NCI-H524 treated with DMSO at 0.1 percent for 48 hours (cell line): Measurements from ENCODE around the gene GSDME.

ENCODE experiments used
- DNase-seq: peaks from one replicate; lab custom pipeline; 2025; lab: John Stamatoyannopoulos, UW

Gene GSDME

DNA sequence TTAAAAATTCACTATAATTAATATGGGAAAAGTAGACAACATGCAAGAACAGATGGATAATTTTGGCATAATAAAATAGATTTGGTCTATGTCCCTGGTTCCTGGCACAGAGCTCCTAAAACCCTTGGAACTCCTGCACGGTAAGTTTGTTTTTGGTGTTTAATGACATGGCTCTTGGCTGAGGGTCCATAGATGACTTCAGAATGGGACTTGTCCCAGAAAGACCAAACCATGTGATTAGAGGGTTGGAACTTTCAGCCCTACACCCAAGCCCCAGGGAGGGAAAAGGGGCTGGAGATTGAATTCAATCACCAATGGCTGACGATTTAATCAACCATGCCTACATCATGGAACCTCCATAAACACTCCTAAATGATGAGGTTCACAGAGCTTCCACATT lies 12.6 kb upstream of the GSDME start:
- no peak for DNase-seq

DNA sequence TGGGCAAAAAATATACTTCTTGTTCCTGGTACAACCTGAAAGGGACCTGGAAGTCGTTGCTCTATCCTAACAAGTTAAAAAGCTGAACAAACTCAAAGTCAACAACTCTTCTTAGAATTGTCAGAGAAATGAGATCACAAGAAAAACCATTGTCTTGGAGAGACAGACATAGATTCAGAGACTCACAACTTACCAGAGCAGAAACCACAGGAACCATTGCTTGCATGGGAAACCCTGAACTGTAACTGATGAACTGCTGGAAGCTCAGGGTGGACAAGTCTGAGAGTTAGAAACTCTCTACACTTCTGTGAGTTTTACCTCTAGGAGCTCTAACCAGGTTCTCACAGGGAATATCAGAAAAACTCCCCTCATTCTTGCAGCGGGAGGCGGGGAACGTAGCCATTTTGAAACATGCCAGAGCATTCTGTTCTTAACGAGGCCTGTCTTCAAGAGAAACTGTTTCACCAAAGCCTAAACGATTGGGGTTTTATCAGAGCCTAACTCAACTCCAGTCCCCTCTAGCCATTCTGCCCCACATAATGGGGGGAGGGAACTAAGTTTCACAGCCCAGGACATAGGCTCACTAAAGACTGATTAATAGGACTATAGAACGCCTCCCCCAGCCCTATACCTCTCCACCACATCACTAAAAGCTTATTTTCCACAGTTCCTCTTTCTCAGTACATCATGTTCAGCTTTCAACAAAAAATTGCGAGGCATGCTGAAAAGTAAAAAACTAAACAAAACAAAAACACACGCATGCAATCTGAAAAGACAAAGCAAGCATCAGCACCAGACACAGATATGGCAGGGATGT lies 12.0 kb upstream of the GSDME start:
- DNase-seq = no peak

DNA sequence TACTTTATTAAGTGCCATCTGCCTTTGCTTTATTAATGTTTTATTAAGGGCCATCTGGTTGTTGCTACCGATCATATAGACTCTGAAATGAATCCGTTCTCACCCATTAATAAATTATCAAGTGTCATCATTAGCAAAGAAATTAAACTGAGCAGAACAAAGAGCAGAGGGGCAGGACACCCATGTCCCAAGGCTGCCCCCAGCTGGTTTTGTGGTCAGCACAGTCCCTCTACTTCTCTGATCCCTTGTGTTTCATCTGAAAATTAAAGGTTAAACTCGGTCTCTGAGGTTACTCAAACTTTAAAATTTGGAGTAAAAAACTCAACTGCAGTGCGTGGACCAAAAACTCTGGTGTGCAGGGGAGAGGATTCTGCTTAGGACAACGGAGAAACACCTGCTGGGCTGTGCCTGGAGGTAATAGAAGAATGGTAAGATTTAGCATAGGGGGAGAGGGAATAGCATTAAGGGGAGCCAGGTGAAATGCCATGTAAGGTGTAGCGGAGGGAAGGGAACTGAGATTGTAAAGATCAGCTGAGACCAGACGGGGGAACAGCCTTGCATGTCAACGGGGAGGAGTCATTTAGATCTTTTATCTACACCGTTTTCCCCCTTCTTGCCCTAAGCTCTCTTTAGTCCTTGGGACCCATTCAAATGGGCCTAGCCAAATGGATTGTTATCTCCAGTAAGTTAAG lies 10.8 kb upstream of the GSDME start:
- no peak for DNase-seq

DNA sequence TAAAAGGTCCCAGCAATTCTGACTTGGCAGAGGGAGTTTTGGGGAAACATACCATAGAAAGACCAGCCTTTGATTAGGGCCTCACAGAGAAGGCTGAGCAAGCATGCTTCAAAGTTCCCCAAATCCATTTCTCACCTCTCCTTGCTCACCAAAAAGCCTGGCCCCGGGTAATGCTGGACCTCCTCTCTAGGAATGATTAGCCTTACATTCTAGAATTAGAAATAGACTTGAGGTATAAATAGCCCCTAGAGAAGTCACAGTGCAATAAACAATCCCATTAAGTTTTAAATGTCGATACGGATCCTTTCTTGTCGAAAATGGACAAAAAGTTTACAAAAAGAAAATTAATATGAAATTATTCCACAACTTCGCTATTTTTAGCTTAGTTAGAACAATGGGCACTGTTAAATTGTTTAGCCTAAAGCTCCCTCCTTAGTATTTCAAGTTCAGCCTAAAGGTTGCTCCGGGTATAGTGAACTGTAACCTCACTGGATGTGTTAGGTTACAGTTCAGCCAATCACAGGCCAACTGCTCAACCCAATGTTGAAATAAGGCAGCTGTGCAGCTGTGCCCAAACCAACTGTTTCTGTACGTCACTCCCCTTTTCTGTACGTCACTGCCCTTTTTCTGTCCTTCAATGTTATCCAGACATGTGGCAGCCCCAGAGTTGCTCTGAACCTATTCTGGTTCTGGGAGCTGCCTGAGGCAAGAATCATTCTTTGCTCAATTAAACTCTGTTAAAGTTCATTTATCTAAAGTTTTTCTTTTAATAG lies 7.9 kb upstream of the GSDME start:
- no peak for DNase-seq

DNA sequence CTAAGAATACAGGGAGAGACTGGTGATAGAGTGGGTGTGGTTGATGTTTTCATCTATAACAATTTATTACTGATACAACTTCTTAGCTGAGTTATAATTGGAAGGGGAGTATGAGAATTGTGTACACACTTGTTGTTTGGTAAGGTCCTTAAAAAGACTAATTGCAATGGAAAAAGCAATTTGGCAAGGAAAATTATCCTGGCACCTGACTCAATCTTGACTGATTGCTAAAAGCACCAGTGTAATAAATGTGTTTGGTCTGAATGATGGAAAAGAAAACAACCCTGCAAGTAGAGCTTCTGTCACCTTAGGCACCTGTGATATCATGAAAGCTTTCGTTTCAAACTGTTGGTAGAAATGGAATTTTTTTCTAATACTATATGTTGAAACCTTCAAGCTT lies 6.7 kb upstream of the GSDME start:
- DNase-seq = no peak

DNA sequence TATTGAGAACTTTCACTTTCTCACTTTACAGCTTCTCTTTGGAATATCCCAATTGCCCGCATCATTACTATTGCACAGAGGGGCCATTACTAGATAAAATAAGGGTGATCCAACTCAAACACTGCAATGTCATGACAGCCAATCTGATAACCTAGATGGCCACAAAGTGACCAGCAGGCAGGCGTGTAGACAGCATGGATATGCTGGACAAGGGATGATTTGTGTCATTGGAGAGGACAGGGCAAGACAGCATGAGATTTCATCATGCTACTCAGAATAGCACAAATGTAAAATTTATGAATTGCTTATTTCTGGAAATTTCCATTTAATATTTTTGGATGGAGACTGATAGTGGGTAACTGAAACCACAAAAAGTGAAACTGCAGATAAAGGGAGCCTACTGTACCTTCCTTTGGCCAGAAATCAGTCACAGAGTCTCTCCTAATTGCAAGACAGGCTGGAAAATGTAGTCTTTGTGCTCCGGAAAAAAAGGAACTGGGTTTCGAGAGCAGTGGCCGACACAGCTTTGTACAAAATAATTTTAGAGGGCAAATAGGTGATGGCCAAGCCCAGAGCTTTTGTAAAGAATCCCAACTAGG lies 6.1 kb upstream of the GSDME start:
- no peak for DNase-seq

DNA sequence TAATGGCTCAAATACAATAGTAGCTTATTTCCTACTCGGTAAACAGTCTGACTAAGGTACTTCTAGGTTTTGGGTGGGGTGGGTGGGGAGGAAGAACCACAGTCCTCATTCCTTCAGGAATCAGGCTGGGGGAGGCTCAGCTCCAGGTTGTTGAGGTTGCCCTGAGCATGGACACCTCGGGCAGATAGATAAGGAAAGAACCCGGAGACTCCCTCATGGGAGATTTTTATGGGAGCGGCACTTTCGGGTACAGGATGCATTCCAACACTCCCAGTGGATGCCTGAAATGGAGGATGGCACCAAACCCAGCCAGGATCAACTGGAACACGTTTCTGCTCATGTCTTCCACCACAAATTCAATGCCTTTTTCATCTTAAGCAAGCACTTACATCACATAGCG lies 5.5 kb upstream of the GSDME start:
- DNase-seq = no peak

DNA sequence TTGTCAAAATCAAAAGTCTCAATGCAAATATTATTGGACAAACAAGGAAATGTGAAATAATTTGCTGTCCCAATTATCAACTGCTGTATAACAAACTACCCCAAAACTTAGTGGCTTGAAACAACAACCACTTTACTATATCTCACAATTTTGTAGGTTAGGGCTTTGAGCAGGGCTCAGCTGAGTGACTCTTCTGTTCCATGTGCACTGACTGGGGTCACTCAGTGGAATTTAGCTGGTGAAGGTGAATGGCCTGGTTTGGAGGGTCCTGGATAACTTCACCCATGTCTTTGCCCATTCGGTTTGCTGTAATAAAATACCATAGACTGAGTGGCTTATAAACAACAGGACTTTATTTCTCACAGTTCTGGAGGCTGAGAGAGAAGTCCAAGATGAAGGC lies 3.7 kb upstream of the GSDME start:
- DNase-seq = no peak

DNA sequence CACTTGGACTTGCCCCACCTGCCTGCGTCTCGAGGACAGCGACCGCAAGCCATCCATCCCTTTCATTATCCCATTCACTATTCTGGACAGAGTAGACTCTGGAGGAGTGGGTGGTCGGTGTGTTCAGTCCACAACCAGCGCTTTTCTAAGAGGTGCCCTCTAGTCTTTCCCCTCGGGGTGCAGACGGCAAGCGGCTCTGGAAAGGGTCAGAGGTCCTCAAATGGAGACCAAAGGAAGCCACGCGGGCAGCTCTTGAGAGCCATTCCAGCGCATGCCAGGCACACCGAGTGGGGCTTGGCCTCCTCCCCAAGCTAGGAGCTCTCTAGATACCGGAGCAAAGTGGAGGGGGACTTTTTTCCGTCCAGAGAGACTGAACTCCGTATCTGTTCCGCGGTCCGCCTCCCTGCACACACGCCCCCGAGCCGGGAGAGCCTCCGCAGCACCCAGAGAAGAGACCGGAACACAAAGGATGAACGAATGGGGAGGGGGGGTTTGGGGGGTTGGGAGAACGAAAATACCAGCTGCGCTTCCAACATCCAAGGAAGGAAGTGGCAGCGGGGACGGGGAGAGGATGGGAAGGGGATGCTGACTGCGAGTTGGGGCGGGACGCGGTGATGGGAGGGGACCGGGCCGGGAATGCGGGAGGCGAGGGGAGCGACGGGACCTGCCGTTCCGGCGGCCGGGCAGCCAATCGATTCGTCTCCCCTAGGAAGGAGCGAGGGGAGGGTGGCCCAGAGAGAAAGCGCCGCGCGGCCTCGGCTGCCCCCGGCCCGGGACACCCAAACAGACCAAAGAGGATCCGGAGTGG lies 515 bp downstream of the GSDME start:
- no peak for DNase-seq

DNA sequence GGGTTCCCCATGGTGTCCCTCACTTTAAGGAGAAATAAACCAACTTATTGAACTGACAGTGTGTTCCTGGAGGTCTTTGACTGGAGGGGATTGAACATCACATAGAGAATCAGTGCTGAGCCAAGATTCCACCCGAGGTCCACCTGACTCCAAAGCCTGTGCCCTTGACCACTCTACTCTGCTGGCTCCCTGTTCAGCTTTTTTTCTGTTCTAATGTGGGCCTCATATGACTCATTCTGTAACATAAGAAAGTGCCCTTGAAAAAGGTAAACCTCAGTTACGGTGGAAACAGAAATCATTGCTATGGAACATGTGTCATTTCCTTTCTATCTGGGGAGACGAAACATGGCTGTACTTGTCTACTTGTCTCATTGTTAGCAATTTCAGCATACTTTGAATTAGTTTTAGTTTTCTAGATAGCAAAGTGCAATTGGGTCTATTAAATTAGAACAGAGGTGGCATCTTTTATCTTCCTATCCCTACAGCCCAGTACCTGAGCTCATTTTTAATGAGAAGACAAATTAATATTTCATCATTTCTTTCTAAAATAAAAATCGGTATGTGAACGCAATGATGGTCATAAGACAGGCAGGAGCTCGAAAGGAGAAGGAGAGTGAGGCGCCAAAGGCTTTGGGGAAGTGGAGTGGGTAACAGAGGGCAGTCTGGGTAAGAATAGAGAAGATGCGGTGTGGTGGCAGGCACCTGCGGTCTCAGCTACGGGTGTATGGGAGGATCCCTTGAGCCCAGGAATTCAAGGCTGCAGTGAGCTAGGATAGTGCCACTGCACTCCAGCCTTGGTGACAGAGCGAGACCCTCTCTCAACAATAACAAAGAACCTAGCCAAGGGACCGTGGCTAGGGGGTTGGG lies 1.5 kb downstream of the GSDME start:
- DNase-seq = no peak

DNA sequence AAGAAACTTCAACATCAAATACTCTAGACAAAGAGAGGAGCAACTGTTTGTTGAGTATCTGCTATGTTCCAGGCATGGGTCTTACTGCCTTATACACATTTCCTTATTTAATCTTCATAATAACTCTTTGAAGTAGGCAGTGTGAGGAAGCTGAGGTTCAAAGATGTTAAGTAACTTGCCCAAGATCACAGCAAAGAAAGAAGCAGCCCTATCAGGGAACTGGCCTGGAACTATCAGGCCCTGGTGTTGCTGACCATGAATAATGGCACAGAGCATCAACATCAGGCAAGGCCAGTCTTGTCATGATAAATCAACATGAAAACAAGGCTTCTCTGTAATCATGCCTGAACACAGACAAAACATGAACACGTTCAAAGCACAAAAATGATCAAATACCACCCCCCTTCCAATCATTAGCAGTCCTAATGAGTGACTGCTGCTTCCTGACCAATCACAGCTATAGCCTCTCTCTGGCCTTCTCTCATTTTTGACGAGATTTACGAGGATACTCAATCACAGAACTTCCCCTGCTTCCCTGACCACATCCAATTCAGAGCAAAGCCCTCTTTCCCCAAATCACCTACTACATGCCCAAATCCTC lies 2.3 kb downstream of the GSDME start:
- DNase-seq = no peak

DNA sequence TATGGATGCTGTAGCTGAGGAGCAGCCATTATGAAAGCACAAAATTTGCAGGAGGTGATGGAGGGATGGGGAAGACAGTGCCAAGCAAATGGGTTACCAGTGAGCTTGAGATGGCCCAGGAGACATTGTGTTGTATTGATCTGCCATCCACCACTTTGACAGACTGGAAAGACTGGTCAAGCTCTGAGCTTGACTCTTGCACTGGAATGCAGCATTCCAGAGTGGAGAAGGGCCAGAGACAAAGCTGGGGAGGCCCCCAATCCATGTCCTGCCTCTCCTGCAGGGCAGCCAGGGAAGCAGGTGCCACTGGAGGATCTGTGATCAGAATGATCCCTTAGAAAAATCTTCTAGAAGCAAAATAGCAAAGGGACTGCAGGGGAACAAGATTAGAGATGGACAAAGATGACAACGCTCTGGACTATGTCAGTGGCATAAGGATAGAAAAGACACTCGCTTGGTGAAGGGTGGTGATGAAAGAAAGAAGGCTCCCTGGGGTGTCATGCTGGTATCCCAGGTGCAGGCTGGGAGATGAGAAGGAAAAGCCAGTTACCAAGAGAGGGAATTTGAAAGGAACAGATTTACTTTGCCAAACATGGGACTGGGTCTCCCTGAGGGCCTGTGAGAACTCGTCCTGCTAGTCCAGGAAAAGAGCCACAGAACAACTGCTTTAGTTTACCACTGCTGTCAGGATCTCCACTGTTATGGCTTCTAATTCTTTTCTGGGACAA lies 5.0 kb downstream of the GSDME start:
- no peak for DNase-seq

DNA sequence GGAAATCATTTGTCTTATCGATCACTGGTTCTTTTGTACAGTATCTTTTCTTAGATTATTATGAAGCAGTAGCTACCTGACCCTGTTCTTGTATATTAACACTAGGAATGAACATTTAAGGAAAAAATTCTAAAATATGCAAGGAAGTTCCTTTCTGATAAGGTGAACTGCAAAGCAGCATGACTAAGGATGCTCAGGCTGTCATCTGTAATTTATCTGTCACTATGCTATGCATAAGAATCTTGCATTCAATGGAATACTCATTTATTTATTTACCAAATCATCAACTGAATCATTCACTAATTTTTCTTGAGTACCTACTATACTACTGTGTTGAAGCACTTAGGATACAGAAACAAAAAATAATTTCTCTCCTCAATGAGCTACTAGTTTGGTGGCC lies 5.8 kb downstream of the GSDME start:
- no peak for DNase-seq

DNA sequence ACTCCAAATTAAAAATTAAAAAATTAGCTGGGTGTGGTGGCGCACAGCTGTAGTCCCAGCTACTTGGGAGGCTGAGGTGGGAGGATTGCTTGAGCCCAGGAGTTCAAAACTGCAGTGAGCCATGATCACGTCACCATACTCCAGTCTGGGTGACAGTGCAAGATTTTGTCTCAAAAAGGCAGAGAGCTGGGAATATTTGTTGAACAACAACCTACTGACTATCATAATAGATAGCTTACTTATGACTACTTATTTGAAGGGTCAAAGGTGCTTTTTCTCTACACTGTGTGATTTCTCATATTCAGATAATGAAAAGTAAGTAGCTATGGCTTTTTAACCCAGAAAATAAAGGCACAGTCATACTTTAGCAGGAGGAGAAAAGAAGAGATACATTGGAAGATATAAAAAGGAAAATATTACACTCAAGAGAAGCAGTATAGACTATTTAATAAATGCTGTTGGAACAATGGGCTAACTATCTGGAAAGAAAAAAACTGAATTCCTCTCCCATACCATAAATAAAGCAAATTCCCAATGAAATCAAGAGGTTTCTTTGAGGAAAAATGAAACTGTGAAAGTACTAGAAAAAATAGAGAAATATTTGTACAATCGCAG lies 6.7 kb downstream of the GSDME start:
- no peak for DNase-seq

DNA sequence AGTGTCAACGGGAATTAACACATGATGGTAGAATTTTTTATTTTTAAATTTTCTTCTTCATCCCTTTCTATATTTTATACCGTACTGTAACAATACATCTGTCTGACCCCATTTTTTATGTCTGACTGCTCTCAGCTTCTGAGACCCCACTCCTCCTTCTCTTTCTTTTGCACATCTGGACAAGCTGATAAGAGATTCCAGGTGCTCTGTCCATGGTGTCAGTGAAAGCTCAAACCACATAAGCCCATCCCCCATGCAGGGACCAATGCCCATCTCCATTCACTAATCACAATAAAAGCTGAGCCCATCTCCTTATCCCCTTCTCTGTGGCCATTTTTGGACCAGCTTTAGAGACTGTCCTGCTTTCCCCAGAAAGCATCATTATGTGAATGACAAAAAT lies 8.7 kb downstream of the GSDME start:
- DNase-seq = no peak

DNA sequence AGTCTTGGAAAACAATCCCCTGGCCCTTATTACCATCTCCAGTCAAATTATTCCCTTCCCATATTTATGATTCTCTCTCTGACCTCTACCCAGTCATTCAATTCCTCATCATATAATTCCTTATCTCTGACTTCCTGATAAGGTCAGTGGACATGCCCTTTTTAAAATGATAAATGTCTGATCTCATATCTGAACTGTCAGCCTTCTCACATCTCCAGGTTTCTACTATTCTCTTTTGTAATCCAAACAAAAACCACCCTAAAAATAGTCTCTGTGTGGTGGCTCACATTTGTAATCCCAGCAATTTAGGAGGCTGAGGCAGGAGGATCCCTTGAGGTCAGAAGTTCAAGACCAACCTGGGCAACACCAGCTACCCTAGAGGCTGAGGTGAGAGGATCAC lies 11.9 kb downstream of the GSDME start:
- DNase-seq = no peak

DNA sequence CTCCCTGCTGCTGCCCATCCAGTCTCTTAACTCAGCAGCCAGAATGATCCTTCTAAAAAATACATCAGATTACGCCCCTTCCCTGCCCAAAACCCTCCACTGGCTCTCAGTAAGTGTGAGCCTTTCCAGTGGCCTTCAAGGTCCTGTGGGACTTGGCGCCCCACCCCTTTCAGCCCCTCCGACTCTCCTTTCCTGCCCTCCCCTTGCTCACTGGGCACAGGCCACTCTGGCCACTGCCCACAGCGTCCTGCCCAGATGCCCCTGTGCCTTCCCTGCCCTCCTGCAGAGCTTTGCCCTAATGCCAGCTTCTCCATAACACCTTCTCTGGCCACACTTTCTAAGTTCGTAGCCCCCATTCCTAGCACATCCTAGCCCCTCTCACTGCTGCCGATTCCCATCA lies 13.8 kb downstream of the GSDME start:
- DNase-seq = no peak

DNA sequence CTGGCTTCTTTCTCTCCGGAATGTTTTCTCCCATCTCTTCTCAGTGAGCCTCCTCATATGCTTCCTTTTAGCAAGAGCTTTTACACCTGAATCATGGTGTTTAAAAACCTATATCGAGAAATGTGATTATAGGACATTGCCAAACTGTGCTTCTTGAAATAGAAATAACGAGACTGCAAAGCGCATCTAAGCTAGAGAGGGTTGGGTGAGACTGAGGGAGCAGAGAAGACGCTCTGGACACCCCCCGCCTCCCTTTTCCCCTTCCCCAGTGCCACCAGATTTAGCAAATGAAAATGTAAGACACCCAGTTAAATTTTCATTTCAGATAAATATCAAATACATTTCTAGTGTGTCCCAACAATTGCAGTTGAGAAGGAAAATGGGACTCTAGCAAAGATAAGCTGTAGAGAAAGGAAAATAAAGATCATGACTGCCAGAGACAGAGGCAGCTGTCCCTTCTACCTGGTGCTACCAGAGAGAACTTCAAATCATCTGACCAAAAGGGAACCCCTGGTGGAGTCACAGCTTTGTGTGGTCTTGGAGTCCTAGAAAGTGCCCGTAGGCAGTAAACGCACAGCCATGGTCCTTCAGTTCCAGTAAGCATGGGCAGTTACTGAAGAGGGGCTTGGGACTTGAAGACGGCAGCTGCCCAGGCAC lies 14.6 kb downstream of the GSDME start:
- no peak for DNase-seq
